ENCODE results near the gene LIG1.

The LIG1 gene

DNA sequence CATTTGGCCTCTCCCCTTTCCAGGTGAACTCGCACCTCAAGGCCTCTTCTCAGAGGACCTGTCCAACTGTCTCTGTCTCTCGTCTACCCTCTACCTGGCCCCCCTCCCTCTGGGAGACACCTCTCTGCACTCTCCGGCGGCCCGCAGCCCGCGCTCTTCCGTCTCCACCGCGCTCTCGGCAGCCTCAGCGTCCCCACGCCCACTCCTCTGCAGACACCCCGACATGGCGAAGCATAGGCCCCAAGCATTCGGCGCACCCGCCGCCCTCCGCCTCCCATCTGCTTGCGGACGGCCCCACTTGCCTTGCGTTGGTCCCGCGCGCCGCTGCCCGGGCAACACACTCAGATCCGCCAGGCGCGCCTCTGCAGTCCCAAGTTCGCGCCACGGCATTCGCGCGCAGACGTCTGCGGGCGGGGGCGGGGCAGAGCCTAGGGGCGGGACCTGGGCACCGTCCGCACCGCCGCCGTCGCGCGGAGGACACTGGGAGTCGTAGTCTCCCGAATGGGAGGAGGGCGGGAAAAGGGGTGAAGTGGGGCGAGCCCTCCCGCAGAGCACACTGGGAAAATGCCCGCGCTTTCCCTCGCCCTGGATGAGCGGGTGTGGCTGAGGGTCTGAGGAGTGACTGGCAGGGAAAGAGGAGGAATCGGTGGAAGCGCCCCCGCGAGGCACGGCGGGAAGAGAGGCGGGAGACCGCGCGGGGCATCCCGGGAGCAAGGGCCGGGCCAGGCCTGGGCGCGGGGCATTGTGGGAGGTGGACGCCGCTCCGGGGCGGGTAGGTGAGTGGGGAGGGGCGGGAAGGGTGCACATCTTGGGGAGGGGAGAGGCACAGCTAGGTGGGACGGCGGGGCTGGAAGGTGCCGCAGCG, at the start of gene LIG1, which contains the start of gene ZSWIM9:
TSS of gene LIG1 (minus strand) at position 406 of the 865 bp plus-strand sequence. CDS start 4,778 bp downstream, outside the sequence.
TSS of gene ZSWIM9 (plus strand) at position 742 of the 865 bp plus-strand sequence. CDS start 1,123 bp downstream, outside the sequence.
- ATAC-seq (replicated peaks), result peak; percentile 92 to 94
- Mint-ChIP-seq H3K27ac (peak within 1 kb of the TSS; percentile 99), H3K9me3 (no peaks in the 10 kb centered on the region), H3K4me1 (peaks cover 16 to 27% of the 10 kb centered on the region in 2 donors), H3K27me3 (no peaks in the 10 kb centered on the region), H3K4me3 (peak within 1 kb of the TSS; percentile 88 to 96), H3K36me3 (peaks cover 17 to 32% of the 10 kb centered on the region in 2 donors)
- DNase-seq, result peak; percentile 91

DNA sequence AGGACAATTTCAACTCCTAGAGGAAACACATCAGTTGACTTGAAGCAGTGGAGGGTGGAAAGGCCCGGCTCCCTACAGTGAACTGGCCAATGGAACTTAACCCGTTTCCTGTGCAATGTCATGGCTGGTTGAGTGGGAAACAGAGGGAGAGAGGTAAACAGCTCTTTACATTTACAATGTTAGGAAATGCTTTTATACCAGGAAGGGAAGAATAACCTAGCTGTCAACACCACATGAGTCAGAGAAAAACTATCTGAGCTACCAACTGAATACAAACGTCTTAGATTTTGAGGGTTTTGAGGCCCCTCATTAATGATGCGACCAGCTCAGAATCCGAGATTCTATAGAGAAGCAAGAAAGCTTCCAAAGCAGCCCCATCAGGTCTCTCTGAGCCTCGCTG, 48.9 kb upstream of the LIG1 start:
- H3K9me3 Mint-ChIP-seq, result no peaks in the 10 kb centered on the region
- peaks cover 32 to 57% of the 10 kb centered on the region in 2 donors for H3K36me3 Mint-ChIP-seq
- H3K4me1 Mint-ChIP-seq, result peaks cover 0 to 4% of the 10 kb centered on the region in 2 donors
- H3K4me3 Mint-ChIP-seq, result no peak overlapping the region
- H3K27me3 Mint-ChIP-seq, result no peaks in the 10 kb centered on the region
- H3K27ac Mint-ChIP-seq, result peak overlapping the region; percentile 32
- ATAC-seq (replicated peaks) (no peak), DNase-seq (no peak)

DNA sequence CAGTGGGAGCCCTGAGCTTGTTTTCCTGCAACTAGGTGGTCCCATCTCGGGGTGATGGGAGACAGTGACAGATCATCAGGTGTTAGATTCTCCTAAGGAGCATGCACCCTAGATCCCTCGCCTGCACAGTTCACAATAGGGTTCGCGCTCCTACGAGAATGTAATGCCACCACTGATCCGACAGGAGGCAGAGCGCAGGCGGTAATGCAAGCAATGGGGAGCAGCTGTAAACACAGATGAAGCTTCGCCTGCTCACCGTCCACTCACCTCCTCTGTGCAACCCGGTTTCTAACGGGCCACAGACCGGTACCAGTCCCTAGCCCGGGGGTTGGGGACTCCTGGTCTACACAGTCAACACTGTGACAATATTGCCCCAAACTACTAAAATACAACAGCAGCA, 46.8 kb upstream of the LIG1 start:
- DNase-seq (no peak), ATAC-seq (replicated peaks) (no peak)
- Mint-ChIP-seq H3K36me3 (peaks cover 42 to 59% of the 10 kb centered on the region in 2 donors), H3K9me3 (no peaks in the 10 kb centered on the region), H3K27me3 (no peaks in the 10 kb centered on the region), H3K4me1 (peaks cover 0 to 4% of the 10 kb centered on the region in 2 donors), H3K27ac (no peak overlapping the region), H3K4me3 (no peak overlapping the region)

DNA sequence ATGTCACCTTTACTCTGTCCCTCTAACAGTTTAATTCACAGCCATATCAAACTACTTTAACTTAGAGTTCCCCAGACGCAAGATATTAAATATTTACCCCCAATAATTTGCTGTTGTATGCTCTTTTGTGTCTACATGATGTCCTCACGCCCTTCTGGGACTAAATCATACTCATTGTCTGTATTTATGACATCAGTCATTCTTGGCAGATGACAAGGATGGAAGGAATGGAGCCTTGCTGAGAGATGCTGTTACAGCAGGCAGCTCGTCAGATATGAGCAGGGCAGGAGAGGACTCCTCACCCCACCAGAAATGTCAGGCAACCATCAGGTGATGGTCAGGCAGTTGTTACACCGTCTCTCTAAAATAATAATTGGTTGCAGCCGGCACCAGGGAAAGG, 43.8 kb upstream of the LIG1 start:
- H3K36me3 Mint-ChIP-seq, result peaks cover 46 to 55% of the 10 kb centered on the region in 2 donors
- DNase-seq (no peak), ATAC-seq (replicated peaks) (no peak)
- peaks cover 5 to 6% of the 10 kb centered on the region in 2 donors for H3K4me1 Mint-ChIP-seq
- no peaks in the 10 kb centered on the region for H3K27me3 Mint-ChIP-seq
- no peak overlapping the region for H3K27ac Mint-ChIP-seq
- H3K9me3 Mint-ChIP-seq, result no peaks in the 10 kb centered on the region
- H3K4me3 Mint-ChIP-seq, result no peak overlapping the region

DNA sequence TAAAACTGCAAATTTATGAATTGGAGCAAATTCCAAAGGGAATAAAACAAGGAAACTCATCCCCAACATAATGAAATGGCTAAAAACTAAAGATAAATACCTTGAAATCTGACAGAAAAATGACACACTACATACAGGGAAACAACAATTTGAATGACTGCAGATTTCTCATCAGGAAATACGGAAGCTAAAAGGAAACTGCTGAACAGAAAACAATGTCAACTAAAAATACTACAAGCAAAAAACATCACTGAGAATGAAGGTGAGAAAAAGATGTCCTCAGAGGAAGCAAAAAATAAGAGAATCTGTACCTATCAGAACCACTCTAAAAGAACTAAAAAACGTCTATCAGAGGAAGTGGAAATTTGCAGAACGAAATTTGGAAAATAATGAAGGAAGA, 39.9 kb upstream of the LIG1 start:
- H3K36me3 Mint-ChIP-seq, result peaks cover 31 to 42% of the 10 kb centered on the region in 2 donors
- no peaks in the 10 kb centered on the region for H3K9me3 Mint-ChIP-seq
- H3K4me3 Mint-ChIP-seq, result no peak overlapping the region
- no peak for ATAC-seq (replicated peaks)
- DNase-seq, result no peak
- no peaks in the 10 kb centered on the region for H3K27me3 Mint-ChIP-seq
- H3K27ac Mint-ChIP-seq, result peak overlapping the region; percentile 37
- peaks cover 5 to 21% of the 10 kb centered on the region in 2 donors for H3K4me1 Mint-ChIP-seq

DNA sequence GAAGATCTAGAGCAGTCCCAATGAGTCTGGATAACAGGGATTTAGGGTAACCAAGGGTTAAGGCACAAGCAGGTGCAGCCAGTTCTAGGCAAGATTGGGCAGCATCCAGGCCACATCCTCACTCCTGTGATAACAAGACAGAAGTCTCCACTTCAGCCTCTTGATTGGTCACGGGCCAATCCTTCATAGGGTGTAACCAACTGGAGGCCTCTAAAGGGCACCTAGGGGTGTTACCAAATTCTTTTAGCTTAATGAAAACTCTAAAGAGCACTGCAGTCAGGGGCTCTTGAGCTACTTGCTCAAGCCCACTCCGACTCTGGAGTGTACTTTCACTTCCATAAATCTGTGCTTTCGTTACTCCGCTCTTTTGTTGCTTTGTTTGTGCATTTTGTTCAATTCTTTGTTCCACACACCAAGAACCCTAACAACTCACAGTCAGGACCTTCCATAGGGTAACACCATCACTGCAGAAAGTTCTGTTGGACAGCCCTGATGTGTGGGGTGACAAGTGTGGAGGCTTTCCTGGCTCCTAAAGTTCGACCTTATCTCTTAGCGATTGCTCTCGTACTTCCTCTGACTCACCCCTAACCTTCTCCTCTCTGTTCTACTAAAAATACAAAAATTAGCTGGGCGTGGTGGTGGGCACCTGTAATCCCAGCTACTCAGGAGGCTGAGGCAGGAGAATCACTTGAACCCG, 36.4 kb upstream of the LIG1 start:
- no peak for ATAC-seq (replicated peaks)
- DNase-seq, result no peak

DNA sequence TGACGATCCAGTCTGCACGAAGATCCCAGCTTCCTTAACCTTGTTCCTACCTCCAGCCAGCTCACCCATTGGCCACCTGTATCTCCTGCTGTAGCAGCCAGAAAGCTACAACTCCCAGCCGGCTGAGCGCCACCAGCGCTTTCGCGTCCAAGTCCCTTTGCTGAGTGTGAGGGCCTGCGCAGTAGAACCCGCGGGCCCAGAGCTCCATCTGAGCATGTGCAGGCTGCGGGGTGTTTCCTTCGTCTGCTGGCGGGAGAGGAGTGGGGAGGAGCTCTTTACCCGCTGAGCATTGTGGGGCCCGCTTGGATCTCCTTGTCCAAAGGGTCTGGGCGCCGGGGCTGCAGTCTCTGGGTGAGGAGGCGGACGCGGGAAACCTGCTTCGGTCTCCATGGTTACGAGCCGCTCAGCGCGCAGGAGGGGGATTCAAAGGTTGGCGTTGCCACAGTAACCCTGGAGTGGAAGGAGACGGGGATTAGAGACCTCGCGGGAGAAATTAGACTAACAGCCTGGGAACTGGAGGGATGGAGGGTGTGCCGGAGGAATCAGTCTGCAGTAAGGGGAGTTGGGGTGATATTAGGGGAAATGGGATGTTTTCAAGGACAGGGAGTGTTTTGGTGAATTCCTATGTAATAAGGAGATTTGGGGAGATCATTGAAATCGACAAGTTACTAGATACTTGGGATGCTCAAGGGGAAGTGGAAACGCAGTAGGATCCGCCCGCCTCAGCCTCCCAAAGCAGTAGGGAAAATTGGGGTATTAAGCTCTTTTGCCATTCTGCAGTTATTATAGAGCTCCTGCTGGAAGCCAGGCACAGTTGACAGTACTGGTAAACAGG, 33.9 kb upstream of the LIG1 start:
- H3K9me3 Mint-ChIP-seq, result no peaks in the 10 kb centered on the region
- DNase-seq (peak; percentile 90), ATAC-seq (replicated peaks) (peak; percentile 98 to 99)
- H3K27me3 Mint-ChIP-seq, result no peaks in the 10 kb centered on the region
- peaks cover 6 to 16% of the 10 kb centered on the region in 2 donors for H3K4me1 Mint-ChIP-seq
- H3K36me3 Mint-ChIP-seq, result peaks cover 3 to 19% of the 10 kb centered on the region in 2 donors
- no peak overlapping the region for H3K4me3 Mint-ChIP-seq
- H3K27ac Mint-ChIP-seq, result no peak overlapping the region

More for the DNA sequence above, 36.4 kb upstream of the LIG1 start:
- Mint-ChIP-seq H3K4me3 (no peak overlapping the region), H3K27ac (no peak overlapping the region), H3K27me3 (no peaks in the 10 kb centered on the region), H3K4me1 (peaks cover 8 to 21% of the 10 kb centered on the region in 2 donors), H3K9me3 (no peaks in the 10 kb centered on the region), H3K36me3 (peaks cover 9 to 24% of the 10 kb centered on the region in 2 donors)

DNA sequence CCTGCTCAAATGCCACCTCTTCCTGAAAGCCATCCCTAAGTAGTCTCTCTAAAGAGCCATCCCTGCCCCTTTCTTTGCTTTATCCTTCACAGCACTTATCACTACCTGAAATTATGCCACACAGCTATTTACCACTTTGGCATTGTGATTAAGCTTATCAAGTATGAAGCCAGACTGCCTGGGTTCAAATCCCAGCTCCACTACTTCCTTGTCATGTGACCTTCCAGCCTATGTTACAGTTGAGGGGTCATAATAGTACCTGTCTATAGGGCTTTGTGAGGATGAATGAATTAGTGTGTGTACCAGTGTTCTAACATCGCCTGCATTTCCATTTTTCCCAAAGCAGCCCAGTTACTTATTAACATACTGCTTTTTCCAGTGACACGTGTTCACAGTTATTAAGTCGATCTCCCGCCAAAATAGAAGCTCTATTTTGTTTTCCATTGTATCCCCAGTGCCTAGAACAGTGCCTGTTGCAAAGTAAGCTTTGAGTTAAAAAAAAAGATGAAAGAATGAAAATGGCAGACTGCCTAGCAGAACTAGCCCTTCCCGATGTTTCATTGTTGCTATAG, 33.2 kb upstream of the LIG1 start:
- H3K27me3 Mint-ChIP-seq, result no peaks in the 10 kb centered on the region
- ATAC-seq (replicated peaks) (no peak), DNase-seq (no peak)
- no peaks in the 10 kb centered on the region for H3K9me3 Mint-ChIP-seq
- H3K36me3 Mint-ChIP-seq, result peaks cover 8 to 17% of the 10 kb centered on the region in 2 donors
- H3K27ac Mint-ChIP-seq, result no peak overlapping the region
- H3K4me3 Mint-ChIP-seq, result no peak overlapping the region
- peaks cover 6 to 22% of the 10 kb centered on the region in 2 donors for H3K4me1 Mint-ChIP-seq

DNA sequence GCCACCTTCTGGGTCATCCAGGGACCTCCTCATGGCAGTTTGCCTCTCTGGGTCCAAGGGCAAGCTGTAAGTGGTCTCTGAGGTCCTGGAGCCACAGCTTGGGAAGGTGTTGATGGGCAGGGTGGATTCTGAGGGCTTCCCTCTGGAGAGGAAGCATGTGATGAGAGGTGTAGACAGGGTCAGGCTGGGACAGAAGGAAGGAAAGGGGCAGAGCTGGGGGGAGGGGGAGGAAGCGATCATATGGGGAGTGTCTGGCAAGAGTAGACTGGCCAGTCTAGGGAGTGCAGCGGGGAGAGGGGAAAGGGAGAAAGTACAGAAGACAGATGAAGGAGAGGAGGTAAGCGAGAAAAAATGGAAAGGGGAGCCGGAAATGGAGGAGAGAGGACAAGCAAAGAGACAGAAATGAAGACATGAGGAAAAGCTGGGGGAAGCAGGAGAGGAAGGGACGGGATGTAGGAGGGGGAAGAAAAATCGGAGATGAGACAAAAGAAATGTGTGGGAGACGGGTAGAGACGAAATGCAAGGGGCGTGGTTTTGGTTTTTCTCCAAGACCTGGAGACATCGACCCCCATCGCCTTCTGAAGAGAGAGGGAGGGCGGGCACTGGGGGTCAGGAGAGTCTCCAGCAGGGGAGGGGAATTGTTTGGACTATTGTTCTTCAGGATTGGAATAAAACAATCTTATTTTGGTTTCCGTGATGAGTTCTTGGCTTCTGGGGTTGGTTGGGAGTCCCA, 27.0 kb upstream of the LIG1 start:
- DNase-seq (no peak), ATAC-seq (replicated peaks) (no peak)
- Mint-ChIP-seq H3K9me3 (no peaks in the 10 kb centered on the region), H3K27me3 (no peaks in the 10 kb centered on the region), H3K4me3 (no peak overlapping the region), H3K27ac (no peak overlapping the region), H3K4me1 (peaks cover 11 to 20% of the 10 kb centered on the region in 2 donors), H3K36me3 (peaks cover 21 to 22% of the 10 kb centered on the region in 2 donors)

DNA sequence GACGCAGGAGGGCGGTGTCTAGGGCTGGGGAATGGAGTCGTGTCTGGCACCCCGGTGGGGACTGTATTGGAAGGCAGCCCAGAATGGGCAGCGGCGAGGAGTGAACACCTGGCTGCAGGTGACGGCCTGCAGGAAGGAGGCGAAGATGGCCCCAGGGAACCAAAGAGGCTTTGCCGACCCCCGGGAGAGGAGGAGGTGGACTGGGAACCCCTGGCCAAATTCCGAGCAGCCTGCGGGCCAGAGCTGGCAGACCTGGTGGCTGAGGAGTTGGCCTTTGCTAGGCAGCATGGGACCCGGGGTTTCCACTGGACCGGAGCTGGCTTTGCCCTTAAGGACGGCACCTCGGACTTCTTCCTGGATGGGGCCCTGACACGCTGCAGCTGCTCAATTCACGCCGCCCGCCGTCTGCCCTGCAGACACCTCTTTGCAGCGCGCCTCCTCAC, 26.2 kb upstream of the LIG1 start:
- Mint-ChIP-seq H3K27ac (peak overlapping the region; percentile 52), H3K36me3 (peaks cover 24 to 27% of the 10 kb centered on the region in 2 donors), H3K9me3 (no peaks in the 10 kb centered on the region), H3K4me3 (no peak overlapping the region), H3K27me3 (no peaks in the 10 kb centered on the region), H3K4me1 (peaks cover 9 to 20% of the 10 kb centered on the region in 2 donors)
- no peak for ATAC-seq (replicated peaks)
- DNase-seq, result no peak

DNA sequence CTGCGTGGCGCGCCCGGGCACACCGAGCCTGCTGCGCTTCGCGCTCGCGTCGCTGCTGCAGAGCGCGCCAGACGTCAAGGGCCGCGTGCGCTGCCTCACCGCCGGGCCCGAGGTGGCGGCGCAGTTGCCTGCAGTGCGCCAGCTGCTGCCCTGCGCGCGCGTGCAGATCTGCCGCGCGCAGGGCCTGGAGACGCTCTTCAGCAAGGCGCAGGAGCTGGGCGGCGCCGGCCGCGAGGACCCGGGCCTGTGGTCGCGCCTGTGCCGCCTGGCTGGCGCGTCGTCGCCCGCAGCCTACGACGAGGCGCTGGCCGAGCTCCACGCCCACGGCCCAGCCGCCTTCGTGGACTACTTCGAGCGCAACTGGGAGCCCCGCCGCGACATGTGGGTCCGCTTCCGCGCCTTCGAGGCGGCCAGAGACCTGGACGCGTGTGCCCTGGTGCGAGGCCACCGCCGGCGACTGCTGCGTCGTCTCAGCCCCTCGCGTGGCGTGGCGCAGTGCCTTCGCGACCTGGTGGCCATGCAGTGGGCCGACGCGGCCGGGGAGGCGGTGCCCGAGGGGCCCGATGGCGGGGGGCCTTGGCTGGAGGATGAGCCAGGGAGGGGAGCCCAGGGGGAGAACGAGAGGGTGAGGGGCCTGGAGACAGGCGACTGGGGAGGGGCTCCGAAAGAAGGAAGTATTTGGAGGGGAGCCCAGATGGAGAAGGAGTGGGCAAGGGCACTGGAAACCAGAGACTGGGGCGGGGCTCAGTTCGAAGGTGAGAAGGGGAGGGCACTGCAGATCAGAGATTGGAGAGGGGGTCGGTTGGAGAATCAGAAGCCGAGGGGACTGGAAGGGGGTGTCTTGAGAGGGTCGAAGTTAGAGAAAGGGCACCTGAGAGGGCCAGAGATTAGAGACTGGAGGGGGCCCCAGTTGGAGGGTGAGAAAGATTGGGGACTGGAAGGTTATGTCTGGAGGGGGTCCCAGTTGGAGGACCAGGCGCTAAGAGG, 25.0 kb upstream of the LIG1 start:
- DNase-seq, result no peak
- no peak for ATAC-seq (replicated peaks)
- H3K9me3 Mint-ChIP-seq, result no peaks in the 10 kb centered on the region
- H3K36me3 Mint-ChIP-seq, result peaks cover 24 to 30% of the 10 kb centered on the region in 2 donors
- H3K27me3 Mint-ChIP-seq, result no peaks in the 10 kb centered on the region
- peak overlapping the region; percentile 52 for H3K27ac Mint-ChIP-seq
- peaks cover 9 to 20% of the 10 kb centered on the region in 2 donors for H3K4me1 Mint-ChIP-seq
- H3K4me3 Mint-ChIP-seq, result no peak overlapping the region
